Activated B cell treated with CpG ODN at 0.5 μM for 24 hours (primary cell): ENCODE data around the gene GADD45G. TPM values are rescaled to one million over a fixed set of nuclear protein-coding genes. Genes with fewer than 3 reads are reported as not detected.

Experiments used
- ATAC-seq: fragments of 200-7000 bp; cut with Tn5 transposase; one replicate; pipeline ENCODE4 v1.10.0; 2021; ENCODE audit warnings: low read depth, mild to moderate bottlenecking, moderate library complexity
- CTCF ChIA-PET: fragments of 350-600 bp; sonication (Branson Sonifier 250); formaldehyde crosslinking; loops from one replicate; lab custom pipeline; 2021; ENCODE audit warnings: antibody characterized with exemption; lab: Charles Lee
- POLR2A ChIA-PET: fragments of 350-600 bp; sonication (Branson Sonifier 250); formaldehyde crosslinking; loops from one replicate; lab custom pipeline; 2021; ENCODE audit warnings: antibody characterized with exemption; lab: Charles Lee
- DNase-seq: peaks from one replicate; pipeline ENCODE4 v3.0.0; 2022
- H3K27ac Mint-ChIP-seq: one replicate; pipeline ENCODE4 v1.8.0; 2020; ENCODE audit warnings: mixed read lengths
- H3K27me3 Mint-ChIP-seq: one replicate; pipeline ENCODE4 v1.8.0; 2021; ENCODE audit warnings: mixed read lengths
- H3K36me3 Mint-ChIP-seq: one replicate; pipeline ENCODE4 v1.8.0; 2021; ENCODE audit warnings: low read depth, mixed read lengths
- H3K4me1 Mint-ChIP-seq: one replicate; pipeline ENCODE4 v1.8.0; 2021; ENCODE audit warnings: mixed read lengths
- H3K4me3 Mint-ChIP-seq: one replicate; pipeline ENCODE4 v1.8.0; 2020; ENCODE audit warnings: mild to moderate bottlenecking, mixed read lengths
- H3K9me3 Mint-ChIP-seq: one replicate; pipeline ENCODE4 v1.8.0; 2020; ENCODE audit warnings: mixed read lengths
- CTCF ChIP-seq: fragments of 200-600 bp; IDR thresholded peaks from one replicate; pipeline ENCODE4 v1.8.0; 2022; ENCODE audit warnings: antibody characterized with exemption, mild to moderate bottlenecking
- intact Hi-C: fragments of 100-400 bp; cut with micrococcal nuclease; formaldehyde crosslinking; loops from one replicate; pipeline ENCODE4 v1.15.1; 2024
- total RNA-seq: library from RNA; stranded (reverse); gene quantifications from 2 replicates; pipeline ENCODE4 v1.2.3, GENCODE V29; 2022

The GADD45G gene
- total RNA-seq, 1 donor from 2014 or later: 7.6 TPM

GRCh38 chr9:89625721-89626687 is 21.2 kb downstream of the GADD45G start:
- POLR2A ChIA-PET: no interaction called here
- TF ChIP-seq CTCF: no peak
- Mint-ChIP-seq H3K4me1 (no peaks in the 10 kb centered on the region), H3K27me3 (peaks cover 4% of the 10 kb centered on the region), H3K36me3 (no peaks in the 10 kb centered on the region), H3K27ac (no peak overlapping the region), H3K4me3 (no peak overlapping the region), H3K9me3 (no peaks in the 10 kb centered on the region)
- intact Hi-C loops: no loop called here
- no peak for DNase-seq
- CTCF ChIA-PET: no interaction called here
- no peak for ATAC-seq

- intact Hi-C loops: no loop called here
- no peaks in the 10 kb centered on the region for H3K36me3 Mint-ChIP-seq
- H3K27me3 Mint-ChIP-seq: peaks cover 4% of the 10 kb centered on the region
- DNase-seq (no peak), ATAC-seq (no peak)
- ChIA-PET CTCF (no interaction called here), POLR2A (no interaction called here)
- no peak overlapping the region for H3K4me3 Mint-ChIP-seq
- no peak for TF ChIP-seq CTCF
- no peak overlapping the region for H3K27ac Mint-ChIP-seq
- no peaks in the 10 kb centered on the region for H3K9me3 Mint-ChIP-seq
- H3K4me1 Mint-ChIP-seq: no peaks in the 10 kb centered on the region
These were observed 22.0 kb downstream of the GADD45G start for GRCh38 chr9:89626741-89627265.

- intact Hi-C loops: no loop called here
- no peak overlapping the region for H3K4me3 Mint-ChIP-seq
- no peaks in the 10 kb centered on the region for H3K4me1 Mint-ChIP-seq
- no peaks in the 10 kb centered on the region for H3K9me3 Mint-ChIP-seq
- H3K27ac Mint-ChIP-seq: no peak overlapping the region
- no peak for ATAC-seq
- DNase-seq: no peak
- TF ChIP-seq CTCF: no peak
- POLR2A ChIA-PET: no interaction called here
- H3K27me3 Mint-ChIP-seq: peaks cover 4% of the 10 kb centered on the region
- CTCF ChIA-PET: no interaction called here
- H3K36me3 Mint-ChIP-seq: no peaks in the 10 kb centered on the region
These were observed 23.8 kb downstream of the GADD45G start for GRCh38 chr9:89628601-89629000.

GRCh38 chr9:89629081-89629976 is 24.5 kb downstream of the GADD45G start:
- Mint-ChIP-seq H3K4me1 (no peaks in the 10 kb centered on the region), H3K9me3 (no peaks in the 10 kb centered on the region), H3K36me3 (no peaks in the 10 kb centered on the region), H3K27ac (no peak overlapping the region), H3K4me3 (no peak overlapping the region), H3K27me3 (peaks cover 2% of the 10 kb centered on the region)
- ATAC-seq: no peak
- TF ChIP-seq CTCF: no peak
- DNase-seq: no peak
- POLR2A ChIA-PET: no interaction called here
- intact Hi-C loops: no loop called here
- CTCF ChIA-PET: no interaction called here

GRCh38 chr9:89630508-89630907 is 25.7 kb downstream of the GADD45G start:
- POLR2A ChIA-PET: no interaction called here

More at GRCh38 chr9:89630508-89630907, 25.7 kb downstream of the GADD45G start:
- ATAC-seq (no peak), DNase-seq (no peak)
- Mint-ChIP-seq H3K27me3 (no peaks in the 10 kb centered on the region), H3K4me3 (no peak overlapping the region), H3K9me3 (no peaks in the 10 kb centered on the region), H3K36me3 (no peaks in the 10 kb centered on the region), H3K4me1 (no peaks in the 10 kb centered on the region), H3K27ac (no peak overlapping the region)
- CTCF ChIA-PET: no interaction called here
- no peak for TF ChIP-seq CTCF
- intact Hi-C loops: no loop called here
